HG02970 (cell line): ENCODE results near the gene HHIPL1.
"Not testable (repeated sequence)": the region's sequence is repeated elsewhere in the genome, so short reads cannot be mapped to it uniquely, and the experiment has no call there.

Experiments used
- ATAC-seq: cut with Tn5 transposase; IDR thresholded peaks from one replicate; pipeline ENCODE4 v1.9.1; 2021; ENCODE audit warnings: mild to moderate bottlenecking, moderate library complexity, moderate number of reproducible peaks; ENCODE audit not compliant: unreplicated experiment, low FRiP score

The HHIPL1 gene

GRCh38 chr14:99656171-99656570 is 11.2 kb downstream of the HHIPL1 start:
- no peak for ATAC-seq

GRCh38 chr14:99657645-99658155 is 12.8 kb downstream of the HHIPL1 start:
- no peak for ATAC-seq

GRCh38 chr14:99658218-99658845 is 13.4 kb downstream of the HHIPL1 start:
- no peak for ATAC-seq

GRCh38 chr14:99659333-99659741 is 14.4 kb downstream of the HHIPL1 start:
- no peak for ATAC-seq

GRCh38 chr14:99660006-99660566 is 15.2 kb downstream of the HHIPL1 start:
- no peak for ATAC-seq

- no peak for ATAC-seq
These were observed 15.9 kb downstream of the HHIPL1 start for GRCh38 chr14:99660794-99661193.

GRCh38 chr14:99661206-99661605 is 16.3 kb downstream of the HHIPL1 start:
- ATAC-seq, result not testable (repeated sequence)

GRCh38 chr14:99662846-99663245 is 17.9 kb downstream of the HHIPL1 start:
- no peak for ATAC-seq

- ATAC-seq, result no peak
These were observed 18.6 kb downstream of the HHIPL1 start for GRCh38 chr14:99663386-99664057.

- ATAC-seq, result no peak
These were observed 19.4 kb downstream of the HHIPL1 start for GRCh38 chr14:99664058-99664936.

- no peak for ATAC-seq
These were observed 20.0 kb downstream of the HHIPL1 start for GRCh38 chr14:99664937-99665273.

- ATAC-seq, result no peak
These were observed 21.6 kb downstream of the HHIPL1 start for GRCh38 chr14:99666533-99666932.

GRCh38 chr14:99667045-99667444 is 22.1 kb downstream of the HHIPL1 start:
- no peak for ATAC-seq

- ATAC-seq, result no peak
These were observed 22.9 kb downstream of the HHIPL1 start for GRCh38 chr14:99667821-99668220.

GRCh38 chr14:99668307-99669295 is 23.7 kb downstream of the HHIPL1 start:
- no peak for ATAC-seq

- no peak for ATAC-seq
These were observed 25.7 kb downstream of the HHIPL1 start for GRCh38 chr14:99670361-99671234.

- no peak for ATAC-seq
These were observed 26.6 kb downstream of the HHIPL1 start for GRCh38 chr14:99671235-99672224.
